ENCODE measurements around the gene TRABD.
A peak's percentile ranks its signal among the peaks of the same experiment; 100 is the strongest.

The TRABD gene

DNA sequence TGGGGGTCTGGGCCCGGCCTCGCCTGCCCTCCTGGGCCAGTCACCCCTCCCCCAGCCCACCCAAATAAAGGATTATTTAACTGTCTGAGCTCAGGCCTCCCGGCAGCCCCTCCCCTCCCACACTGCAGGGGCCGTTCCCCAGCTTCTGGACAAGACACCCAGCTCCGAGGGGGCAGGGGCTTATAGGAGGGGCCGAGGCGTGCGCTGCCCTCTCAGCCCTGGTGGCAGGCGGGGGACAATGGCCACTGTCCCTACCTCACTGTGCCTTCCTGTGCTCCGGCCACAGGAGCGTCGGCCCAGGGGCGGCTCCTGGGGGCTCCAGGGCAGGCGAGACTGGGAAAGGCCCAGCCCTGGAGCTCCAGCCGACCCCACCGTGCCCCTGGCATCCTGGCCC is 12.9 kb downstream of the TRABD start:
- Histone ChIP-seq H3K4me3 (no peak overlapping the region), H3K36me3 (peaks cover 5 to 55% (median 33%) of the 10 kb centered on the region in 3 donors), H3K9me3 (no peaks in the 10 kb centered on the region), H3K4me1 (peaks cover 0 to 22% (median 19%) of the 10 kb centered on the region in 4 donors), H3K27me3 (no peaks in the 10 kb centered on the region), H3K27ac (no peak overlapping the region)
- TF ChIP-seq CTCF (IDR thresholded peaks at IDR 0.05), result no peak
- no peak for DNase-seq
- intact Hi-C loops (cut with DNase I; ENCODE audit: low total_unique reads), result no loop called here

GRCh38 chr22:50199251-50199721 is 13.6 kb downstream of the TRABD start:
- no peak for TF ChIP-seq CTCF (IDR thresholded peaks at IDR 0.05)
- Histone ChIP-seq H3K27me3 (no peaks in the 10 kb centered on the region), H3K9me3 (no peaks in the 10 kb centered on the region), H3K36me3 (peaks cover 0 to 49% (median 26%) of the 10 kb centered on the region in 3 donors), H3K4me3 (peak overlapping the region in 1 of 2 donors; percentile 88), H3K4me1 (peaks cover 0 to 22% (median 19%) of the 10 kb centered on the region in 4 donors), H3K27ac (peak overlapping the region in 1 of 2 donors; percentile 89)
- no peak for DNase-seq
- intact Hi-C loops (cut with DNase I; ENCODE audit: low total_unique reads), result no loop called here

- peaks cover 0 to 22% (median 19%) of the 10 kb centered on the region in 4 donors for H3K4me1 ChIP-seq
- no peaks in the 10 kb centered on the region for H3K9me3 ChIP-seq
- H3K4me3 ChIP-seq, result peak overlapping the region; percentile 80 to 88
- no peak for DNase-seq
- intact Hi-C loops (cut with DNase I; ENCODE audit: low total_unique reads), result no loop called here
- H3K27ac ChIP-seq, result peak overlapping the region; percentile 76 to 89
- TF ChIP-seq CTCF (IDR thresholded peaks at IDR 0.05), result no peak
- no peaks in the 10 kb centered on the region for H3K27me3 ChIP-seq
- H3K36me3 ChIP-seq, result peaks cover 0 to 42% (median 20%) of the 10 kb centered on the region in 3 donors
Measured at GRCh38 chr22:50199829-50200460, 14.2 kb downstream of the TRABD start.

DNA sequence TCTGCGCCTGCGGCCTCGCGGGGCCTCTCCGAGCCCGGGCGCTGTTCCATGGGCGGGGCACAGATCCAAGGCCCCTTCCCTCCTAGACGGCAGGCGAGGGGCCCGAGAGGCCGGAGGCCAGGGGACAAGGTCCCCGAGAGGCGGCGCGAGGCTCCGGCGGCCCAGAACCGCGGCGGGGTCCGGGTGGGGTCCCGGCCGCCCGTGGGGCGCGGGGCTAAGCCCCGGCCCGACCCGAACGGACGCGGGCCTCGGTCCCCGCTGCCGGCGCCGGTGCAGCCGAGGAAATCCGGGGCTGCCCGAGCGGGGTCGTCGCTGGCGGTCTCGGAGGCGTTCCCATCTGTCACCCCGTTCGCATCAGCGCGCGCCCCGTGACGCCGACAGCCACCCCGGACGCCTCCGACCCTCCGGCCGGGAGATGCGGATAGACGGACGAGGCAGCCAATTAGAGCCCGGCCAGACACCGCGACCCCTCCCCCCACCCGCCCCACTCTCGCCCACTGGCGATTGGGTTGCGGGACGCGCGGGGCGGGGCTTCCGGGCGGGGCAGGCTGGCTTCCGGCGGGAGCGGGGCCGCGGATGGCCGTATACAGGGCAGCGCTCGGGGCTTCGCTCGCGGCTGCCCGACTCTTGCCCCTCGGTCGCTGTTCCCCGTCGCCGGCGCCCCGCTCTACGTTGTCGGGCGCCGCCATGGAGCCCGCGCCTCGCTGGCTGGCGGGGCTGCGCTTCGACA is 14.9 kb downstream of the TRABD start, which contains the start of gene SELENOO:
Gene SELENOO, plus strand, starts transcription at position 551 of the 730 bp plus-strand sequence. Its CDS starts 26 bp downstream, at position 577.
- DNase-seq, result peak; percentile 88 to 95
- Histone ChIP-seq H3K4me1 (peaks cover 0 to 22% (median 19%) of the 10 kb centered on the region in 4 donors), H3K9me3 (no peaks in the 10 kb centered on the region), H3K27me3 (no peaks in the 10 kb centered on the region), H3K36me3 (peaks cover 0 to 38% (median 18%) of the 10 kb centered on the region in 3 donors), H3K27ac (peak within 1 kb of the TSS; percentile 76 to 89), H3K4me3 (peak within 1 kb of the TSS; percentile 80 to 88)
- intact Hi-C loops (cut with DNase I; ENCODE audit: low total_unique reads), result no loop called here
- TF ChIP-seq CTCF (IDR thresholded peaks at IDR 0.05), result no peak

DNA sequence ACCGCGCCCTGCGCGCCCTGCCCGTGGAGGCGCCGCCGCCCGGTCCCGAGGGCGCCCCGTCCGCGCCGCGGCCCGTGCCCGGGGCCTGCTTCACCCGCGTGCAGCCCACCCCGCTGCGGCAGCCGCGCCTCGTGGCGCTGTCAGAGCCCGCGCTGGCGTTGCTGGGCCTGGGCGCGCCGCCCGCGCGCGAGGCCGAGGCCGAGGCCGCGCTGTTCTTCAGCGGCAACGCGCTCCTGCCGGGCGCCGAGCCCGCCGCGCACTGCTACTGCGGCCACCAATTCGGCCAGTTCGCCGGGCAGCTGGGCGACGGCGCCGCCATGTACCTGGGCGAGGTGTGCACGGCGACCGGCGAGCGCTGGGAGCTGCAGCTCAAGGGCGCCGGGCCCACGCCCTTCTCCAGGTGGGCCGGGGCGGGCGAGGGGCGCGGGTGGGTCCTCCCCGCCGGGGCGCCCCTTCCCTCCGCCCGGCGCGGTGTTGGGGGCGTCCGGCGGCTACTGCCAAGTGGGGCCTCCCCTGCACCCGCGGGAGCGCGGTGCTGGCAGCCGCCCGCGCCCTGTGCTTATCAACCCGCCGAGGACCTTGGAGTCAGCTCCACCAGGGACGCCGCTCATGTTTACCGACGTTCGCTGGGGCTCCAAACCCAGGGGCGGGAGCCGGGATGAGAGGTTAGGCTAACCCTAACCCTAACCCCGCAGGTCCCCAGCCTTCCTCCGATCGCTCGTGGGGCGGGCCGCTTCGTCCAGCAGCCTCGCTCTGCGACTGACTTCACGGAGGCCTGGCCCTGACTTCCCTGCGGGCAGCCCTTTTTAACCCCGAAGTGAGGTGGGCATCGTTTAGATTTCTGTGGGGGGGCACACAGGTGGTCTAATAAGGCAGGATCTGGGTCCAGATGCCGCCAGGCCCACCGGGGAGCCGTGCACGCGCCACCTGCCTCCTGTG is 15.7 kb downstream of the TRABD start:
- peak in 1 of 2 experiments; percentile 11 for TF ChIP-seq CTCF (IDR thresholded peaks at IDR 0.05)
- H3K9me3 ChIP-seq, result no peaks in the 10 kb centered on the region
- no peaks in the 10 kb centered on the region for H3K27me3 ChIP-seq
- DNase-seq, result no peak
- peaks cover 0 to 22% (median 19%) of the 10 kb centered on the region in 4 donors for H3K4me1 ChIP-seq
- peak overlapping the region; percentile 80 to 88 for H3K4me3 ChIP-seq
- intact Hi-C loops (cut with DNase I; ENCODE audit: low total_unique reads), result no loop called here
- peak overlapping the region; percentile 76 to 89 for H3K27ac ChIP-seq
- peaks cover 0 to 38% (median 20%) of the 10 kb centered on the region in 3 donors for H3K36me3 ChIP-seq
